Transverse colon (tissue), 4 donors: ENCODE data around the gene PCDHGA1. TPM values are rescaled to one million over a fixed set of nuclear protein-coding genes. Genes with fewer than 3 reads are reported as not detected.

Experiments used
- DNase-seq: peaks from one replicate; pipeline ENCODE4 v3.0.0-alpha.2; 2019
- H3K27ac ChIP-seq, 4 donors: fragments of 200-600 bp; sonication (generic); 2 replicates each; pipeline ENCODE4 v1.5.1; 2016 to 2018; ENCODE audit warnings: inconsistent platforms in 4 of 4
- H3K27me3 ChIP-seq: fragments of 200-600 bp; sonication (generic); 2 replicates; pipeline ENCODE4 v1.5.1; 2017; ENCODE audit warnings: inconsistent platforms
- H3K36me3 ChIP-seq, 4 donors: fragments of 200-600 bp; sonication (generic); 2 replicates each; pipeline ENCODE4 v1.5.1; 2017 to 2019; ENCODE audit warnings: inconsistent platforms in 4 of 4
- H3K4me1 ChIP-seq, 4 donors: fragments of 200-600 bp; sonication (generic); 2 replicates each; pipeline ENCODE4 v1.5.1; 2017 to 2020; ENCODE audit warnings: inconsistent platforms in 4 of 4
- H3K4me3 ChIP-seq, 4 donors: fragments of 200-600 bp; sonication (generic); 1 replicate in 1 of 4; 2 replicates in 3 of 4; pipeline versions ENCODE4 v1.5.1 to v1.6.1; 2017 to 2019; ENCODE audit warnings: inconsistent platforms in 4 of 4
- H3K9me3 ChIP-seq, 2 donors: fragments of 200-600 bp; sonication (generic); 2 replicates each; pipeline ENCODE4 v1.5.1; 2017 to 2019; ENCODE audit warnings: inconsistent platforms in 2 of 2
- EP300 ChIP-seq: sonication (generic); formaldehyde crosslinking; IDR thresholded peaks from one replicate; pipeline ENCODE4 v1.6.1; 2017; ENCODE audit warnings: antibody characterized with exemption, low read depth
- POLR2A ChIP-seq: fragments of 450-650 bp; IDR thresholded peaks from one replicate; pipeline ENCODE4 v1.6.1; 2016; ENCODE audit warnings: antibody characterized with exemption, mild to moderate bottlenecking, moderate library complexity
- POLR2AphosphoS5 ChIP-seq, 3 donors: sonication (generic); formaldehyde crosslinking; IDR thresholded peaks; one replicate each; pipeline ENCODE4 v1.6.1; 2016; ENCODE audit warnings: antibody characterized with exemption in 3 of 3
- WGBS, 2 donors: methylation state at CpG; one replicate each; pipeline ENCODE4 v1.1.5; 2018; ENCODE audit warnings: low coverage in 1 of 2; 5-methylcytosine and 5-hydroxymethylcytosine counted together
- in situ Hi-C, 4 donors: fragments of 200-750 bp; cut with MboI; loops; one replicate each; pipeline versions ENCODE4 v1.15.0 to v1.15.1; 2017; ENCODE audit warnings: low sequenced_read_pairs in 3 of 4, low pct_ligation_motif_present in 1 of 4, low pct_unique_long_range_greater_than_20kb in 1 of 4
- intact Hi-C: fragments of 100-400 bp; cut with DNase I; formaldehyde crosslinking; loops from one replicate; pipeline ENCODE4 v1.15.1; 2023; ENCODE audit warnings: low total_unique reads
- total RNA-seq, 4 donors: library from RNA; depleted of rRNA; stranded (reverse); fragments of >200 nt; gene quantifications; one replicate each; pipeline ENCODE4 v1.1.0, GENCODE V29; 2016
- TF ChIP-seq, protein P1 (sequence below), 5 experiments: fragments of 200-600 bp in 3 of 5; fragments of 450-650 bp in 2 of 5; sonication (generic) in 3 of 5; IDR thresholded peaks; 1 replicate in 2 of 5; 2 replicates in 3 of 5; pipeline ENCODE4 v1.5.1; 2016 to 2017; ENCODE audit warnings: antibody characterized with exemption in 5 of 5, inconsistent platforms in 3 of 5, mild to moderate bottlenecking in 2 of 5, moderate library complexity in 1 of 5

Gene PCDHGA1
- total RNA-seq, 4 donors from 2014 or later, result 0.55 to 0.64 TPM; not detected in 2

DNA sequence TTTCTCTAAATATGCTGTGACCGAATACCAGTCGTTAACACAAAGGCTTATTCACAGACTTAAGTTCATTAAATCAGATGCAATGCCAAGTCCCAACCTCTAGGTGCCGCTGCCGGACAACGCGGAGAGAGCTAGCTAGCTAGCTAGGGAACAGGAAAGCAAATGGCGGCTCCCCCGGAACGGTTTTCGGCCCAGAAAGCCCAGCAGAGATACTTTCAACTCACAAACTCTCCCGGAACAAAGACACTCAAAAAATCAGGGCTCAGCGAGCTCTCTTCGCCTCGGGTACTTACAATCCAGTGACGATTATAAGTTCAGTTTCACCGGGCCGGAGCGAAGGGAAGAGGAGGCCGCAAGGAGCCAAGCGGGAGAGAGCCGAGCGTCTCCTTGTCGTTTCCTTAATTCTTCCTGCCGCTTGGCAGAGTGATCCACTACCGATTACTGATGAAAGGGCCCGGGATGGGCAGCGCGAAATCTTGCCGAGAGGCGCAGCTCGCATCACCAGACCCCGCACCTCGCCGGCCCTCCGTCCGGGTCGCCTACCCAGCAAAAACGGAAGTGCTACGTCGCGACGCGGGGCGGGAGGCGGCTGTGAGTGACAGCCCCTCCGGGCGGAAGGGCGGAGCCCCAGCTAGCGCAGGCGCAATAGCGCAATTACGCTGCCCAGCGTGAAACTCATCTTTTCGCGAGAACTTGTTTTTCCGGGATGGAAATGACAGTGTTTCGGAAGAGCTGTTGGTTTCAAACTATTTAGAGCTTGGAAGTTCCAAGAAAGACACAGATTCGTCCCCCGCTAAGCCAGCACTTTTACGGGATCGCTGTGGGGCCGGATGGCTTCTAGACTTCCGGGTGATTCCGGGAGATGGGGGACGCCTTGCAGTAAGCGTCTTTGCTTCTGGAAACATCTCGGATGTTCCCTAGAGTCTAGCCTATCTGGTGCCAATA lies 9.8 kb upstream of the PCDHGA1 start, which contains the start of gene TAF7:
TAF7 (minus strand) TSS at position 560 of the 945 bp plus-strand sequence. CDS start 740 bp downstream, outside the sequence.
- in situ Hi-C loops, result loop anchor here in 1 of 4 donors (25.0 kb wide), 1 partner anchor 242 kb away; no protein-coding TSS in a partner anchor

DNA sequence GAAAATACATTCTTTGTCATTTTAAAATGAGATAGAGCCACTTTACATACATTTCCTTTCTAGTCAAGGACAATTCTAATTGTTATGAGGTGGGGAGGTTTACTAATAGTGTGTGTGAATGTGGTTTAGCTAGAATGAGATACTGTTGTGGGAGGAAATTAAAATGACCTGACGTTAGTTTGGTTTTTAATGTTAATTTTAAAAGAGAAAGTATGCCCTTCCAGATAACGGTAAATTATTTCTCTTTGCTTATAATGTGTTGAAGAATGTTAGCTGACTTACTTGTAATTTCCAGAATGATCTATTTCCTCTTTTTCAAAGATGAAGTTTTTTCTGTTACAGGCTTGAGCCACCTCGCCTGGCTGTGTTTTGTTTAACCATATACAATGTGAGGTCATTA lies 8.1 kb upstream of the PCDHGA1 start:
- H3K27ac ChIP-seq, result no peak overlapping the region
- WGBS, 2 donors, result 77 to 93% methylated on average over 3 of the region's 3 CpGs
- intact Hi-C loops, result loop anchor here (10.0 kb wide), 1 partner anchor 243 kb away; no protein-coding TSS in a partner anchor
- peaks cover 38 to 50% of the 10 kb centered on the region in 2 donors for H3K9me3 ChIP-seq
- in situ Hi-C loops, result loop anchor here in 1 of 4 donors (25.0 kb wide), 1 partner anchor 240 kb away; no protein-coding TSS in a partner anchor
- no peaks in the 10 kb centered on the region for H3K27me3 ChIP-seq
- peaks cover 0 to 27% (median 12%) of the 10 kb centered on the region in 4 donors for H3K36me3 ChIP-seq
- peaks cover 0 to 12% (median 4%) of the 10 kb centered on the region in 4 donors for H3K4me1 ChIP-seq
- TF ChIP-seq, protein P1, sequence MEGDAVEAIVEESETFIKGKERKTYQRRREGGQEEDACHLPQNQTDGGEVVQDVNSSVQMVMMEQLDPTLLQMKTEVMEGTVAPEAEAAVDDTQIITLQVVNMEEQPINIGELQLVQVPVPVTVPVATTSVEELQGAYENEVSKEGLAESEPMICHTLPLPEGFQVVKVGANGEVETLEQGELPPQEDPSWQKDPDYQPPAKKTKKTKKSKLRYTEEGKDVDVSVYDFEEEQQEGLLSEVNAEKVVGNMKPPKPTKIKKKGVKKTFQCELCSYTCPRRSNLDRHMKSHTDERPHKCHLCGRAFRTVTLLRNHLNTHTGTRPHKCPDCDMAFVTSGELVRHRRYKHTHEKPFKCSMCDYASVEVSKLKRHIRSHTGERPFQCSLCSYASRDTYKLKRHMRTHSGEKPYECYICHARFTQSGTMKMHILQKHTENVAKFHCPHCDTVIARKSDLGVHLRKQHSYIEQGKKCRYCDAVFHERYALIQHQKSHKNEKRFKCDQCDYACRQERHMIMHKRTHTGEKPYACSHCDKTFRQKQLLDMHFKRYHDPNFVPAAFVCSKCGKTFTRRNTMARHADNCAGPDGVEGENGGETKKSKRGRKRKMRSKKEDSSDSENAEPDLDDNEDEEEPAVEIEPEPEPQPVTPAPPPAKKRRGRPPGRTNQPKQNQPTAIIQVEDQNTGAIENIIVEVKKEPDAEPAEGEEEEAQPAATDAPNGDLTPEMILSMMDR (IDR thresholded peaks at IDR 0.05), result no peak
- TF ChIP-seq POLR2AphosphoS5 (IDR thresholded peaks at IDR 0.05) (no peak), EP300 (no peak), POLR2A (no peak)
- H3K4me3 ChIP-seq, result no peak overlapping the region
- no peak for DNase-seq

More for the DNA sequence above, 9.8 kb upstream of the PCDHGA1 start, which contains the start of gene TAF7:
- peaks cover 53 to 63% of the 10 kb centered on the region in 2 donors for H3K9me3 ChIP-seq
- H3K27ac ChIP-seq, result peak within 1 kb of the TSS; percentile 87 to 97 (median 92)
- peaks cover 0 to 12% (median 4%) of the 10 kb centered on the region in 4 donors for H3K4me1 ChIP-seq
- 0 to 2% methylated on average over 1 to 67 of the region's 67 CpGs for WGBS, 2 donors
- intact Hi-C loops, result loop anchor here (10.0 kb wide), 1 partner anchor 244 kb away; no protein-coding TSS in a partner anchor
- peak; percentile 92 for DNase-seq
- H3K4me3 ChIP-seq, result peak within 1 kb of the TSS; percentile 32 to 80 (median 62)
- no peaks in the 10 kb centered on the region for H3K27me3 ChIP-seq
- peaks cover 0 to 45% (median 20%) of the 10 kb centered on the region in 4 donors for H3K36me3 ChIP-seq
- no peak for TF ChIP-seq EP300
- TF ChIP-seq POLR2A, result peak; percentile 95
- peak; percentile 91 to 98 (median 96) for TF ChIP-seq POLR2AphosphoS5 (IDR thresholded peaks at IDR 0.05)
- TF ChIP-seq, protein P1 (IDR thresholded peaks at IDR 0.05), result peak; percentile 79 to 86 (median 85)

DNA sequence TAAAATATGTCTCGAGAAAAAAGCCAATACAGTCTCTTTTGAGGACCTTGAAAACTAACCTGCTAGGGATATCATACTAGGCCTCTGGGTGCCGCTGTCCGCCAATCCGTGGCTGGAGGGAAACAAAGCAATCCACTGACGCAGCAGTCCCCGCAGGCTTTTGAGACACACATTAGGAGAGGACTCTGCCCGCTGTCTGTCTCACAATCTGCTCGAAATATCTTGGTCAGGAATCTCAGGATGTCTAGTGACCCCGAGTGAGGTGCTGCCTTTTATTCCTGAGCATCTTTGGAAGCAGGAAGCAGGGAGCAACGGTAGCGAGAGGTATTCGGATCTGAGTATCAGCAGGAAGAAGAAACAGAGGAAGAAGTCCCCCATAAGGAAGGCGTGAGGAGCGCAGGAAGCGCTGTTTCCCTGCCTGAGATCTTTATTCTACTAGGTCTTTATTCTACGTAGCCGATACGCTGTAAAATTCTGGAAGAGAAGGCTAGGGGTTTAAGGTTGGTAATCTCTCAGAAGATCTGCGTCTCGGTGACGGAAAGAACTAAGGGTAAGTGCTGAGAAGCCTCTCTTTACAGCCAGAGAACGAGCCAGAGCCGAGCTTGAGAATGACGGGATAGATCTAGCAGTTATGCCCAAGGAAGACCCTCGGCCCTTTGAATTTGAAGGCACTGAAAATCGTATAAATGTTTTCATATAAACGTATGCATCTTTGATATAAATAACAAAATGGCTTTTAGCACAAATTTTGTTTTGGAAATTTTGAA lies 4.0 kb upstream of the PCDHGA1 start:
- Histone ChIP-seq H3K27me3 (peaks cover 13% of the 10 kb centered on the region), H3K9me3 (peaks cover 24 to 41% of the 10 kb centered on the region in 2 donors), H3K27ac (peak overlapping the region; percentile 14 to 64 (median 38)), H3K36me3 (no peaks in the 10 kb centered on the region), H3K4me3 (peak overlapping the region in 3 of 4 donors; percentile 26 to 50 (median 35)), H3K4me1 (peaks cover 0 to 2% (median under 1%) of the 10 kb centered on the region in 4 donors)
- DNase-seq, result peak; percentile 63
- in situ Hi-C loops (no loop called here), intact Hi-C loops (loop anchor here (10.0 kb wide), 1 partner anchor 239 kb away; no protein-coding TSS in a partner anchor)
- WGBS, 2 donors, result 19 to 29% methylated on average over 24 to 27 of the region's 27 CpGs
- peak in 1 of 3 donors; percentile 31 for TF ChIP-seq POLR2AphosphoS5 (IDR thresholded peaks at IDR 0.05)
- no peak for TF ChIP-seq POLR2A
- TF ChIP-seq, protein P1 (IDR thresholded peaks at IDR 0.05), result peak; percentile 39 to 49 (median 44)
- TF ChIP-seq EP300, result no peak
